HFFc6 (cell line): ENCODE results near the gene NME4. TPM values are rescaled to one million over a fixed set of nuclear protein-coding genes. Genes with fewer than 3 reads are reported as not detected.

ENCODE experiments used
- DNase-seq: peaks from one replicate; pipeline ENCODE4 v3.0.0-alpha.2; 2018
- H3K27ac Mint-ChIP-seq: 2 replicates; pipeline ENCODE4 v1.8.0; 2020; ENCODE audit warnings: mild to moderate bottlenecking, mixed read lengths
- H3K27me3 Mint-ChIP-seq: 2 replicates; pipeline ENCODE4 v1.8.0; 2021; ENCODE audit warnings: mild to moderate bottlenecking, moderate library complexity, mixed read lengths; ENCODE audit not compliant: insufficient read depth
- H3K36me3 Mint-ChIP-seq: 2 replicates; pipeline ENCODE4 v1.8.0; 2021; ENCODE audit warnings: low read depth, mixed read lengths
- H3K4me1 Mint-ChIP-seq: 2 replicates; pipeline ENCODE4 v1.8.0; 2020; ENCODE audit warnings: low read depth, mixed read lengths
- H3K4me3 Mint-ChIP-seq: 2 replicates; pipeline ENCODE4 v1.8.0; 2020; ENCODE audit warnings: mild to moderate bottlenecking, moderate library complexity, mixed read lengths
- H3K9me3 Mint-ChIP-seq: 2 replicates; pipeline ENCODE4 v1.8.0; 2020; ENCODE audit warnings: mild to moderate bottlenecking, mixed read lengths
- total RNA-seq, 6 experiments: library from RNA; stranded (reverse); fragmentation: NEBNext Ultra II Directional; extraction: Animal tissue kit (Norgen Biotek cat#: 25700); gene quantifications; 2 replicates in 1 of 6; 3 replicates in 5 of 6; pipeline ENCODE4 v1.2.3, GENCODE V29; 2021
- TF ChIP-seq, protein P1 (sequence below): fragments of 200-600 bp; sonication (generic); IDR thresholded peaks from 2 replicates; pipeline ENCODE4 v1.5.0; 2021; ENCODE audit warnings: antibody characterized with exemption, mild to moderate bottlenecking

Gene NME4
- total RNA-seq, 6 experiments from 2014 or later = 153 to 276 (median 158) TPM

DNA sequence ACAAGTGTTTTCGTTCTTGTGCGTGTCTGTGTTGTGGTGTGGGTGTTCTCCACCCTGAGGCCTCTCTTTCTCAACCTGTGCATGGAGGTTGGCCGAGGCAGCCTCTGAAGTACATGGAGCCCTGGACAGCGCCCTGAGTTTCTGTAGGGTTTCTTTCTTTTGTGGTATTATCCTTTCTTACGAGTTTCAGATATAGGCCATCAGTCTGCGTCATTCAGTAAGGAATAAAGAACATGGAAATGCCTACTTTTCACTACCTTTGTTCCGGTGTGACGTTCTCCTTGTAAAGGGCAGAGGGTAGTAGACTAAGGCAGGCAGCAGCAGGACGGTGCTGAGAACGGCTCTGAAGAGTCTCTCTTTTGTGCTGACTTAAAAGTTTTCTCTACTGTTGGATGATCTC is 47.0 kb downstream of the NME4 start:
- H3K27ac Mint-ChIP-seq = no peak overlapping the region
- no peaks in the 10 kb centered on the region for H3K27me3 Mint-ChIP-seq
- H3K9me3 Mint-ChIP-seq = no peaks in the 10 kb centered on the region
- H3K4me3 Mint-ChIP-seq = no peak overlapping the region
- TF ChIP-seq, protein P1, sequence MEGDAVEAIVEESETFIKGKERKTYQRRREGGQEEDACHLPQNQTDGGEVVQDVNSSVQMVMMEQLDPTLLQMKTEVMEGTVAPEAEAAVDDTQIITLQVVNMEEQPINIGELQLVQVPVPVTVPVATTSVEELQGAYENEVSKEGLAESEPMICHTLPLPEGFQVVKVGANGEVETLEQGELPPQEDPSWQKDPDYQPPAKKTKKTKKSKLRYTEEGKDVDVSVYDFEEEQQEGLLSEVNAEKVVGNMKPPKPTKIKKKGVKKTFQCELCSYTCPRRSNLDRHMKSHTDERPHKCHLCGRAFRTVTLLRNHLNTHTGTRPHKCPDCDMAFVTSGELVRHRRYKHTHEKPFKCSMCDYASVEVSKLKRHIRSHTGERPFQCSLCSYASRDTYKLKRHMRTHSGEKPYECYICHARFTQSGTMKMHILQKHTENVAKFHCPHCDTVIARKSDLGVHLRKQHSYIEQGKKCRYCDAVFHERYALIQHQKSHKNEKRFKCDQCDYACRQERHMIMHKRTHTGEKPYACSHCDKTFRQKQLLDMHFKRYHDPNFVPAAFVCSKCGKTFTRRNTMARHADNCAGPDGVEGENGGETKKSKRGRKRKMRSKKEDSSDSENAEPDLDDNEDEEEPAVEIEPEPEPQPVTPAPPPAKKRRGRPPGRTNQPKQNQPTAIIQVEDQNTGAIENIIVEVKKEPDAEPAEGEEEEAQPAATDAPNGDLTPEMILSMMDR = no peak
- no peak for DNase-seq
- peaks cover 9% of the 10 kb centered on the region for H3K4me1 Mint-ChIP-seq
- peaks cover 5% of the 10 kb centered on the region for H3K36me3 Mint-ChIP-seq

DNA sequence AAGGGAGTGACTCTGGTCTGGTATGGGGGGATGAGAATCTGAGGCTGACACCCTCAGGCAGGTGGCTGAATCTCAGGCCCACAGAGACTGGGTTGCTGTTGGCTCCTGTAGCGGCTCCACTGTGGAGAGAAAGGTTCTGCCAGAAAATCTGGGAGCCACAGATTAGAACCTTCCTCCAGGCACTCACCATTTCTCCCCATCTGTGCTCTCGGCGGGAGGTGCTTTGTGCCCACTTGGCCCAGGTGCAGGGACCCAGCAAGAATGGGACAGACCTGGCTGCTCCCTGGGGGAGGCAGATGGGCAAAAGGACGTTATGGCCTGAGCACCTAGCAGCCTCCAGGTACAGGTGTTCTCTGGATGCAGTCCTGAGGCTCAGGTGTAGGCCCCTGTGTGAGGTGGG is 48.6 kb downstream of the NME4 start:
- H3K4me1 Mint-ChIP-seq = peaks cover 9% of the 10 kb centered on the region

More for the DNA sequence above, 48.6 kb downstream of the NME4 start:
- no peak overlapping the region for H3K4me3 Mint-ChIP-seq
- DNase-seq = no peak
- TF ChIP-seq, protein P1 = no peak
- H3K27me3 Mint-ChIP-seq = no peaks in the 10 kb centered on the region
- H3K36me3 Mint-ChIP-seq = no peaks in the 10 kb centered on the region
- H3K27ac Mint-ChIP-seq = no peak overlapping the region
- no peaks in the 10 kb centered on the region for H3K9me3 Mint-ChIP-seq

Other genes with a start within 250 kb of the NME4 start
- gene HBZ, start 244.6 kb upstream of the NME4 start, total RNA-seq = not detected
- not detected for gene HBM, start 231.2 kb upstream of the NME4 start, total RNA-seq
- not detected for gene HBA2, start 224.3 kb upstream of the NME4 start, total RNA-seq
- gene HBA1, start 220.5 kb upstream of the NME4 start, total RNA-seq = not detected
- gene HBQ1, start 216.7 kb upstream of the NME4 start, total RNA-seq = under 1 TPM in 1 of 6 experiments, not detected in 5; 0.47 TPM
- 10 to 100 TPM; 35.8 to 47.5 (median 41.7) TPM for gene LUC7L, start 167.8 kb upstream of the NME4 start, total RNA-seq
- 100 to 1,000 TPM in 2 of 6 experiments, 10 to 100 TPM in 4; 83.6 to 113 (median 87.7) TPM for gene FAM234A, start 162.4 kb upstream of the NME4 start, total RNA-seq
- 1 to 10 TPM; 1.5 to 3.5 (median 2.3) TPM for gene RGS11, start 121.3 kb upstream of the NME4 start, total RNA-seq
- not detected for gene ARHGDIG, start 116.6 kb upstream of the NME4 start, total RNA-seq
- not detected for gene PDIA2, start 114.0 kb upstream of the NME4 start, total RNA-seq
- gene AXIN1, start 44.5 kb upstream of the NME4 start, total RNA-seq = 10 to 100 TPM; 13.6 to 16.7 (median 14.7) TPM
- gene MRPL28, start 26.7 kb upstream of the NME4 start, total RNA-seq = 100 to 1,000 TPM; 105 to 131 (median 129) TPM
- 10 to 100 TPM; 50.6 to 69.7 (median 59.7) TPM for gene PGAP6, start 15.2 kb upstream of the NME4 start, total RNA-seq
- gene DECR2, start 4.7 kb downstream of the NME4 start, total RNA-seq = 10 to 100 TPM; 14.0 to 20.3 (median 16.0) TPM
- 10 to 100 TPM; 30.3 to 36.9 (median 33.9) TPM for gene RAB11FIP3, start 28.4 kb downstream of the NME4 start, total RNA-seq
- gene CAPN15, start 130.5 kb downstream of the NME4 start, total RNA-seq = 10 to 100 TPM; 35.3 to 41.4 (median 40.2) TPM
- not detected for gene PRR35, start 163.2 kb downstream of the NME4 start, total RNA-seq
- gene NHLRC4, start 169.8 kb downstream of the NME4 start, total RNA-seq = under 1 TPM in 5 of 6 experiments, not detected in 1; 0.24 to 0.58 (median 0.28) TPM
- 10 to 100 TPM; 30.4 to 39.5 (median 35.4) TPM for gene PIGQ, start 172.8 kb downstream of the NME4 start, total RNA-seq
- gene RAB40C, start 192.9 kb downstream of the NME4 start, total RNA-seq = 10 to 100 TPM; 11.3 to 14.8 (median 12.2) TPM
- under 1 TPM in 2 of 6 experiments, not detected in 4; 0.02 to 0.14 TPM for gene WFIKKN1, start 233.8 kb downstream of the NME4 start, total RNA-seq
- gene METTL26, start 239.1 kb downstream of the NME4 start, total RNA-seq = 100 to 1,000 TPM in 5 of 6 experiments, 10 to 100 TPM in 1; 91.6 to 115 (median 105) TPM
- 10 to 100 TPM; 18.8 to 30.8 (median 24.2) TPM for gene MCRIP2, start 244.6 kb downstream of the NME4 start, total RNA-seq